CD14-positive monocyte (primary cell): ENCODE measurements around the gene MYH9. TPM values are rescaled to one million over a fixed set of nuclear protein-coding genes. Genes with fewer than 3 reads are reported as not detected.
A peak's percentile ranks its signal among the peaks of the same experiment; 100 is the strongest.

Experiments
- DNase-seq, 3 donors: peaks; one replicate each; pipeline ENCODE4 v3.0.0-alpha.2; 2011 to 2022
- H2AFZ ChIP-seq: 2 replicates; pipeline ENCODE4 v1.6.0; 2012; ENCODE audit warnings: mild to moderate bottlenecking, low read depth, low read length, inconsistent platforms; ENCODE audit not compliant: insufficient read depth, poor library complexity, severe bottlenecking
- H3K27ac ChIP-seq, 2 donors: 1 replicate in 1 of 2; 2 replicates in 1 of 2; pipeline ENCODE4 v1.5.1; 2012 to 2013; ENCODE audit warnings: low read length in 2 of 2, control low read depth in 1 of 2, inconsistent platforms in 1 of 2, low read depth in 1 of 2, mild to moderate bottlenecking in 1 of 2
- H3K27me3 ChIP-seq, 2 donors: one replicate each; pipeline versions ENCODE4 v1.6.0 to v1.6.1; 2011 to 2013; ENCODE audit warnings: low read length in 2 of 2; ENCODE audit not compliant: control insufficient read depth in 2 of 2, insufficient read depth in 2 of 2
- H3K36me3 ChIP-seq, 2 donors: replicated peaks in 1 of 2; 1 replicate in 1 of 2; 2 replicates in 1 of 2; pipeline versions ENCODE4 v1.5.1 to v1.6.1; 2012 to 2013; ENCODE audit warnings: low read length in 2 of 2, control low read depth in 1 of 2, inconsistent platforms in 1 of 2, mild to moderate bottlenecking in 1 of 2; ENCODE audit not compliant: insufficient read depth in 2 of 2, control insufficient read depth in 1 of 2
- H3K4me1 ChIP-seq, 2 donors: 1 replicate in 1 of 2; 2 replicates in 1 of 2; pipeline versions ENCODE4 v1.5.1 to v1.6.1; 2012 to 2013; ENCODE audit warnings: low read length in 2 of 2, control low read depth in 1 of 2, inconsistent platforms in 1 of 2, mild to moderate bottlenecking in 1 of 2, moderate library complexity in 1 of 2; ENCODE audit not compliant: insufficient read depth in 2 of 2, control insufficient read depth in 1 of 2
- H3K4me2 ChIP-seq: replicated peaks from 2 replicates; pipeline ENCODE3; 2012; ENCODE audit warnings: low read length, moderate library complexity, mild to moderate bottlenecking; ENCODE audit not compliant: poor library complexity, severe bottlenecking; ENCODE audit errors: extremely low read depth
- H3K4me3 ChIP-seq, 3 experiments: fragments of 200-600 bp in 1 of 3; sonication (generic) in 1 of 3; replicated peaks in 1 of 3; 1 replicate in 2 of 3; 2 replicates in 1 of 3; pipeline ENCODE4 v1.5.1; 2011 to 2013; ENCODE audit warnings: low read length in 3 of 3, mild to moderate bottlenecking in 3 of 3, control low read depth in 2 of 3, low read depth in 2 of 3, inconsistent platforms in 1 of 3, moderate library complexity in 1 of 3
- H3K79me2 ChIP-seq: 2 replicates; pipeline ENCODE4 v1.6.0; 2012; ENCODE audit warnings: mild to moderate bottlenecking, control low read depth, inconsistent platforms, low read length, moderate library complexity; ENCODE audit not compliant: insufficient read depth
- H3K9ac ChIP-seq: 2 replicates; pipeline ENCODE4 v1.6.0; 2017; ENCODE audit warnings: low read length, mild to moderate bottlenecking; ENCODE audit not compliant: insufficient read depth, poor library complexity, severe bottlenecking
- H3K9me3 ChIP-seq, 2 donors: replicated peaks in 1 of 2; 1 replicate in 1 of 2; 2 replicates in 1 of 2; pipeline versions ENCODE4 v1.5.1 to v1.6.1; 2012 to 2013; ENCODE audit warnings: low read length in 2 of 2, control low read depth in 1 of 2; ENCODE audit not compliant: control insufficient read depth in 1 of 2, insufficient read depth in 1 of 2
- H4K20me1 ChIP-seq: 2 replicates; pipeline ENCODE4 v1.6.0; 2012; ENCODE audit warnings: mild to moderate bottlenecking, low read length, control low read depth, moderate library complexity; ENCODE audit not compliant: insufficient read depth
- H3K27ac Mint-ChIP-seq, 7 donors: one replicate each; pipeline ENCODE4 v1.8.0; 2020; ENCODE audit warnings: mild to moderate bottlenecking in 7 of 7, mixed read lengths in 7 of 7, moderate library complexity in 6 of 7, inconsistent platforms in 2 of 7
- H3K27me3 Mint-ChIP-seq, 3 donors: one replicate each; pipeline ENCODE4 v1.8.0; 2021 to 2022; ENCODE audit warnings: low read depth in 3 of 3, mild to moderate bottlenecking in 3 of 3, mixed read lengths in 3 of 3, moderate library complexity in 3 of 3, inconsistent platforms in 1 of 3
- H3K36me3 Mint-ChIP-seq, 2 donors: one replicate each; pipeline ENCODE4 v1.8.0; 2020; ENCODE audit warnings: mixed read lengths in 2 of 2, inconsistent platforms in 1 of 2, mild to moderate bottlenecking in 1 of 2
- H3K4me1 Mint-ChIP-seq: one replicate; pipeline ENCODE4 v1.8.0; 2020; ENCODE audit warnings: mild to moderate bottlenecking, mixed read lengths
- H3K4me3 Mint-ChIP-seq, 2 donors: one replicate each; pipeline ENCODE4 v1.8.0; 2020; ENCODE audit warnings: mild to moderate bottlenecking in 2 of 2, mixed read lengths in 2 of 2, moderate library complexity in 1 of 2
- H3K9me3 Mint-ChIP-seq, 7 donors: one replicate each; pipeline ENCODE4 v1.8.0; 2020 to 2022; ENCODE audit warnings: mixed read lengths in 7 of 7, mild to moderate bottlenecking in 6 of 7, moderate library complexity in 6 of 7, inconsistent platforms in 2 of 7
- CTCF ChIP-seq: fragments of 200-600 bp; IDR thresholded peaks from one replicate; pipeline ENCODE4 v1.8.0; 2022; ENCODE audit warnings: antibody characterized with exemption, mild to moderate bottlenecking
- WGBS: methylation state at CpG from one replicate; pipeline ENCODE4 v1.1.5; 2013; ENCODE audit warnings: missing lambda C conversion rate; ENCODE audit not compliant: insufficient coverage; 5-methylcytosine and 5-hydroxymethylcytosine counted together
- intact Hi-C, 2 donors: fragments of 100-400 bp; cut with micrococcal nuclease; formaldehyde crosslinking; loops; one replicate each; pipeline versions ENCODE4 v1.15.0 to v1.15.1; 2023
- polyA plus RNA-seq, 3 donors: library from polyadenylated mRNA; depleted of rRNA in 1 of 3; unstranded in 2 of 3; stranded (reverse) in 1 of 3; fragments of 300-500 nt in 2 of 3; fragments of >200 nt in 1 of 3; fragmentation: Illumina TruSeq in 2 of 3; gene quantifications; 1 replicate in 2 of 3; 2 replicates in 1 of 3; pipeline ENCODE4 v1.2.3, GENCODE V29; 2012 to 2021

MYH9 gene
- polyA plus RNA-seq, 3 donors = 35.6 to 163 (median 79.5) TPM

GRCh38 chr22:36305813-36306212, 82.0 kb downstream of the MYH9 start:
- peak overlapping the region in 5 of 7 donors; percentile 12 to 65 (median 57) for H3K27ac Mint-ChIP-seq

GRCh38 chr22:36304429-36304828, 83.3 kb downstream of the MYH9 start:
- no peak for DNase-seq
- H3K4me1 Mint-ChIP-seq = no peaks in the 10 kb centered on the region

More at GRCh38 chr22:36305813-36306212, 82.0 kb downstream of the MYH9 start:
- DNase-seq = no peak
- no peaks in the 10 kb centered on the region for H3K9me3 ChIP-seq
- H3K4me1 ChIP-seq = no peaks in the 10 kb centered on the region
- H3K4me2 ChIP-seq = no peak overlapping the region
- H3K9me3 Mint-ChIP-seq = peaks cover 0 to 2% (median 0%) of the 10 kb centered on the region in 7 donors
- H4K20me1 ChIP-seq = peaks cover 100% of the 10 kb centered on the region
- no peak overlapping the region for H3K4me3 Mint-ChIP-seq
- peaks cover 97 to 100% of the 10 kb centered on the region in 2 donors for H3K36me3 ChIP-seq
- peaks cover 83 to 100% of the 10 kb centered on the region in 2 donors for H3K36me3 Mint-ChIP-seq
- H3K4me1 Mint-ChIP-seq = no peaks in the 10 kb centered on the region
- TF ChIP-seq CTCF = no peak
- H3K79me2 ChIP-seq = peaks cover 83% of the 10 kb centered on the region
- 92% methylated on average over 19 of the region's 19 CpGs for WGBS
- H2AFZ ChIP-seq = no peak overlapping the region
- no peaks in the 10 kb centered on the region for H3K27me3 ChIP-seq
- H3K9ac ChIP-seq = no peak overlapping the region
- intact Hi-C loops = no loop called here
- no peak overlapping the region for H3K4me3 ChIP-seq
- peak overlapping the region in 1 of 2 donors; percentile 24 for H3K27ac ChIP-seq
- H3K27me3 Mint-ChIP-seq = no peaks in the 10 kb centered on the region

More at GRCh38 chr22:36304429-36304828, 83.3 kb downstream of the MYH9 start:
- H3K9me3 Mint-ChIP-seq = peaks cover 0 to 2% (median 0%) of the 10 kb centered on the region in 7 donors
- Histone ChIP-seq H3K27ac (peak overlapping the region in 1 of 2 donors; percentile 24), H3K36me3 (peaks cover 99 to 100% of the 10 kb centered on the region in 2 donors), H3K4me2 (no peak overlapping the region), H4K20me1 (peaks cover 100% of the 10 kb centered on the region), H3K4me1 (no peaks in the 10 kb centered on the region), H2AFZ (no peak overlapping the region), H3K9me3 (no peaks in the 10 kb centered on the region), H3K4me3 (no peak overlapping the region), H3K9ac (no peak overlapping the region), H3K79me2 (peaks cover 88% of the 10 kb centered on the region), H3K27me3 (no peaks in the 10 kb centered on the region)
- intact Hi-C loops = no loop called here
- WGBS = 99% methylated on average over 9 of the region's 10 CpGs
- H3K27me3 Mint-ChIP-seq = no peaks in the 10 kb centered on the region
- no peak for TF ChIP-seq CTCF
- H3K4me3 Mint-ChIP-seq = no peak overlapping the region
- H3K36me3 Mint-ChIP-seq = peaks cover 88 to 100% of the 10 kb centered on the region in 2 donors
- peak overlapping the region in 2 of 7 donors; percentile 32 to 41 for H3K27ac Mint-ChIP-seq
